DND-41 (cell line): Measurements from ENCODE around the gene MRPL1.
A peak's percentile ranks its signal among the peaks of the same experiment; 100 is the strongest.

Experiments used
- ATAC-seq: fragments of 200-7000 bp; cut with Tn5 transposase; 3 replicates; pipeline ENCODE4 v1.9.1; 2021; ENCODE audit warnings: low read depth; ENCODE audit not compliant: insufficient read depth
- DNase-seq: peaks from one replicate; pipeline ENCODE4 v3.0.0-alpha.2; 2020
- H2AFZ ChIP-seq: 2 replicates; pipeline ENCODE4 v1.6.0; 2012; ENCODE audit warnings: low read depth, low read length
- H3K27ac ChIP-seq: 2 replicates; pipeline ENCODE4 v1.5.1; 2012; ENCODE audit warnings: low read length, inconsistent platforms
- H3K27me3 ChIP-seq: fragments of 200-600 bp; sonication (generic); 2 replicates; pipeline ENCODE4 v1.6.0; 2012; ENCODE audit warnings: low read length, mild to moderate bottlenecking, inconsistent platforms; ENCODE audit not compliant: insufficient read depth, poor library complexity
- H3K36me3 ChIP-seq: 2 replicates; pipeline ENCODE4 v1.5.1; 2012; ENCODE audit warnings: low read length, inconsistent platforms; ENCODE audit not compliant: insufficient read depth
- H3K4me1 ChIP-seq: 2 replicates; pipeline ENCODE4 v1.5.1; 2012; ENCODE audit warnings: mild to moderate bottlenecking, low read length; ENCODE audit not compliant: insufficient read depth
- H3K4me2 ChIP-seq: 2 replicates; pipeline ENCODE4 v1.6.0; 2012; ENCODE audit warnings: mild to moderate bottlenecking, moderate library complexity, low read length, inconsistent platforms; ENCODE audit not compliant: insufficient read depth
- H3K4me3 ChIP-seq, 2 experiments: fragments of 200-600 bp in 1 of 2; shearing (Covaris generic) in 1 of 2; 2 replicates each; pipeline ENCODE4 v1.5.1; 2012 to 2016; ENCODE audit warnings: inconsistent platforms in 2 of 2, low read length in 2 of 2, mild to moderate bottlenecking in 2 of 2, low read depth in 1 of 2, moderate library complexity in 1 of 2
- H3K79me2 ChIP-seq: 2 replicates; pipeline ENCODE4 v1.6.0; 2012; ENCODE audit warnings: low read length, inconsistent platforms; ENCODE audit not compliant: insufficient read depth
- H3K9ac ChIP-seq: 2 replicates; pipeline ENCODE4 v1.6.0; 2012; ENCODE audit warnings: low read depth, mild to moderate bottlenecking, inconsistent platforms, low read length, moderate library complexity
- H3K9me3 ChIP-seq: 2 replicates; pipeline ENCODE4 v1.5.1; 2012; ENCODE audit warnings: low read length, moderate library complexity, mild to moderate bottlenecking, inconsistent platforms; ENCODE audit not compliant: insufficient read depth, severe bottlenecking
- H4K20me1 ChIP-seq: 2 replicates; pipeline ENCODE4 v1.6.0; 2012; ENCODE audit warnings: low read length; ENCODE audit not compliant: insufficient read depth
- CTCF ChIP-seq: IDR thresholded peaks from 2 replicates; pipeline ENCODE4 v1.5.1; 2012; ENCODE audit warnings: borderline replicate concordance, low read length, moderate library complexity, mild to moderate bottlenecking; ENCODE audit not compliant: poor library complexity, severe bottlenecking; ENCODE audit errors: extremely low read depth
- EZH2 ChIP-seq: IDR thresholded peaks from 3 replicates; pipeline ENCODE4 v1.6.1; 2012; ENCODE audit warnings: borderline replicate concordance, low read depth, mild to moderate bottlenecking, moderate library complexity, low read length, inconsistent platforms; ENCODE audit not compliant: severe bottlenecking

MRPL1 gene

GRCh38 chr4:77852892-77853495 is 9.6 kb upstream of the MRPL1 start:
- Histone ChIP-seq H3K27ac (peak overlapping the region; percentile 93), H3K4me3 (peak overlapping the region in 1 of 2 experiments; percentile 42; a peak in 2 of 4 replicates), H3K79me2 (no peaks in the 10 kb centered on the region), H3K27me3 (no peaks in the 10 kb centered on the region), H3K9ac (peak overlapping the region; percentile 40; the same call in 1 of the 2 replicates), H3K36me3 (no peaks in the 10 kb centered on the region), H4K20me1 (no peaks in the 10 kb centered on the region), H2AFZ (peak overlapping the region; percentile 98), H3K9me3 (no peaks in the 10 kb centered on the region), H3K4me2 (peak overlapping the region; percentile 55), H3K4me1 (peaks cover 20% of the 10 kb centered on the region)
- peak; percentile 26 for TF ChIP-seq CTCF
- TF ChIP-seq EZH2 = no peak
- ATAC-seq = peak; percentile 100
- peak; percentile 81 for DNase-seq

GRCh38 chr4:77854431-77855111 is 8.1 kb upstream of the MRPL1 start:
- no peak overlapping the region for H3K27ac ChIP-seq

GRCh38 chr4:77856152-77856551 is 6.5 kb upstream of the MRPL1 start:
- H3K4me1 ChIP-seq = peaks cover 24% of the 10 kb centered on the region
- no peaks in the 10 kb centered on the region for H4K20me1 ChIP-seq
- no peak for DNase-seq
- ATAC-seq = no peak
- no peak overlapping the region for H3K4me3 ChIP-seq
- no peaks in the 10 kb centered on the region for H3K36me3 ChIP-seq
- no peaks in the 10 kb centered on the region for H3K79me2 ChIP-seq
- peak overlapping the region; percentile 2; the same call in 1 of the 2 replicates for H2AFZ ChIP-seq
- no peaks in the 10 kb centered on the region for H3K9me3 ChIP-seq
- H3K4me2 ChIP-seq = no peak overlapping the region
- no peak overlapping the region for H3K9ac ChIP-seq
- no peak overlapping the region for H3K27ac ChIP-seq
- no peak for TF ChIP-seq CTCF
- TF ChIP-seq EZH2 = no peak
- no peaks in the 10 kb centered on the region for H3K27me3 ChIP-seq

More at GRCh38 chr4:77854431-77855111, 8.1 kb upstream of the MRPL1 start:
- TF ChIP-seq CTCF = no peak
- no peak for TF ChIP-seq EZH2
- H3K27me3 ChIP-seq = no peaks in the 10 kb centered on the region
- H3K36me3 ChIP-seq = no peaks in the 10 kb centered on the region
- H3K9me3 ChIP-seq = no peaks in the 10 kb centered on the region
- H3K4me2 ChIP-seq = no peak overlapping the region
- peaks cover 20% of the 10 kb centered on the region for H3K4me1 ChIP-seq
- no peak overlapping the region for H3K9ac ChIP-seq
- H4K20me1 ChIP-seq = no peaks in the 10 kb centered on the region
- no peak overlapping the region for H3K4me3 ChIP-seq
- no peaks in the 10 kb centered on the region for H3K79me2 ChIP-seq
- H2AFZ ChIP-seq = 0 out of 2 replicates have a peak overlapping the region, but pooled peaks have one; percentile 4
- DNase-seq (no peak), ATAC-seq (no peak)
